IMR-90 (cell line): ENCODE data around the gene ZNF750. TPM values are rescaled to one million over a fixed set of nuclear protein-coding genes. Genes with fewer than 3 reads are reported as not detected.

Source experiments
- ATAC-seq: fragments of 200-7000 bp; cut with Tn5 transposase; 2 replicates; pipeline ENCODE4 v1.9.1; 2020; ENCODE audit warnings: low read depth, mild to moderate bottlenecking, moderate library complexity
- BruUV-seq: library from RNA; stranded (reverse); fragments of 400-500 nt; replicated peaks from 2 replicates; lab custom pipeline; 2021; lab: Mats Ljungman, UMichigan
- CTCF ChIA-PET: fragments of 300-600 bp; formaldehyde crosslinking; extraction: SDS; loops from one replicate; lab custom pipeline; 2021; ENCODE audit warnings: antibody characterized with exemption; lab: Yijun Ruan, JAX
- POLR2A ChIA-PET: fragments of 300-600 bp; sonication (Branson Sonifier 250); formaldehyde crosslinking; loops from one replicate; lab custom pipeline; 2022; ENCODE audit warnings: antibody characterized with exemption; ENCODE audit not compliant: unreplicated experiment; lab: Charles Lee
- DNase-seq: peaks from one replicate; pipeline ENCODE4 v3.0.0; 2013
- H2AFZ ChIP-seq: replicated peaks from 2 replicates; pipeline ENCODE3; 2013; ENCODE audit warnings: low read length, mild to moderate bottlenecking; ENCODE audit not compliant: poor library complexity
- H2AK5ac ChIP-seq: 2 replicates; pipeline ENCODE4 v1.6.1; 2013; ENCODE audit warnings: low read depth, low read length, inconsistent platforms
- H2AK9ac ChIP-seq: replicated peaks from 2 replicates; pipeline ENCODE3; 2013; ENCODE audit warnings: mild to moderate bottlenecking, low read depth, low read length, moderate library complexity; ENCODE audit not compliant: poor library complexity
- H2BK120ac ChIP-seq: 2 replicates; pipeline ENCODE4 v1.6.1; 2013; ENCODE audit warnings: low read depth, low read length, inconsistent platforms
- H2BK15ac ChIP-seq: 3 replicates; pipeline ENCODE4 v1.6.1; 2013; ENCODE audit warnings: low read depth, low read length, inconsistent platforms
- H2BK20ac ChIP-seq: 2 replicates; pipeline ENCODE4 v1.6.1; 2013; ENCODE audit warnings: low read depth, mild to moderate bottlenecking, inconsistent platforms, low read length, moderate library complexity
- H2BK5ac ChIP-seq: 2 replicates; pipeline ENCODE4 v1.6.1; 2013; ENCODE audit warnings: mild to moderate bottlenecking, low read depth, low read length, inconsistent platforms; ENCODE audit not compliant: poor library complexity, severe bottlenecking
- H3K14ac ChIP-seq: replicated peaks from 2 replicates; pipeline ENCODE4 v1.6.1; 2013; ENCODE audit warnings: low read depth, low read length, inconsistent platforms
- H3K18ac ChIP-seq: 2 replicates; pipeline ENCODE4 v1.6.1; 2013; ENCODE audit warnings: low read depth, low read length, control low read depth
- H3K23ac ChIP-seq: 2 replicates; pipeline ENCODE4 v1.6.1; 2013; ENCODE audit warnings: low read depth, low read length, inconsistent platforms
- H3K27ac ChIP-seq: 2 replicates; pipeline ENCODE4 v1.5.1; 2013; ENCODE audit warnings: mild to moderate bottlenecking, control low read depth, low read length; ENCODE audit not compliant: insufficient read depth
- H3K27me3 ChIP-seq: 2 replicates; pipeline ENCODE4 v1.6.1; 2013; ENCODE audit warnings: low read length; ENCODE audit not compliant: control insufficient read depth, insufficient read depth
- H3K36me3 ChIP-seq: 2 replicates; pipeline ENCODE4 v1.6.1; 2013; ENCODE audit warnings: low read length, mixed read lengths; ENCODE audit not compliant: control insufficient read depth, insufficient read depth
- H3K4ac ChIP-seq: 2 replicates; pipeline ENCODE4 v1.6.1; 2013; ENCODE audit warnings: low read depth, low read length, inconsistent platforms
- H3K4me1 ChIP-seq: 2 replicates; pipeline ENCODE4 v1.6.1; 2013; ENCODE audit warnings: low read length, mixed read lengths; ENCODE audit not compliant: control insufficient read depth, insufficient read depth
- H3K4me2 ChIP-seq: 2 replicates; pipeline ENCODE4 v1.6.1; 2013; ENCODE audit warnings: low read depth, mild to moderate bottlenecking, control low read depth, low read length, moderate library complexity
- H3K4me3 ChIP-seq: 2 replicates; pipeline ENCODE4 v1.5.1; 2013; ENCODE audit warnings: low read depth, mild to moderate bottlenecking, control low read depth, low read length, moderate library complexity; ENCODE audit not compliant: insufficient read depth
- H3K56ac ChIP-seq: 2 replicates; pipeline ENCODE4 v1.6.1; 2013; ENCODE audit warnings: low read length, inconsistent platforms; ENCODE audit not compliant: insufficient read depth; ENCODE audit errors: extremely low read depth
- H3K79me1 ChIP-seq, 2 experiments: 2 replicates each; pipeline ENCODE4 v1.6.1; 2013; ENCODE audit warnings: low read length in 2 of 2, inconsistent platforms in 1 of 2, low read depth in 1 of 2
- H3K9ac ChIP-seq: 2 replicates; pipeline ENCODE4 v1.6.1; 2013; ENCODE audit warnings: low read depth, low read length, control low read depth
- H3K9me1 ChIP-seq: 2 replicates; pipeline ENCODE4 v1.6.1; 2013; ENCODE audit warnings: low read length, inconsistent platforms; ENCODE audit not compliant: insufficient read depth
- H3K9me3 ChIP-seq: 2 replicates; pipeline ENCODE4 v1.6.1; 2013; ENCODE audit warnings: low read length; ENCODE audit not compliant: control insufficient read depth, insufficient read depth
- H4K20me1 ChIP-seq: 2 replicates; pipeline ENCODE4 v1.6.1; 2013; ENCODE audit warnings: low read length, inconsistent platforms; ENCODE audit not compliant: insufficient read depth
- H4K5ac ChIP-seq: 2 replicates; pipeline ENCODE4 v1.6.1; 2013; ENCODE audit warnings: mild to moderate bottlenecking, low read depth, low read length, control low read depth
- H4K8ac ChIP-seq, 2 experiments: 2 replicates each; pipeline ENCODE4 v1.6.1; 2013; ENCODE audit warnings: low read depth in 2 of 2, low read length in 2 of 2, control low read depth in 1 of 2, inconsistent platforms in 1 of 2
- H4K91ac ChIP-seq: 2 replicates; pipeline ENCODE4 v1.6.1; 2013; ENCODE audit warnings: low read depth, low read length, inconsistent platforms; ENCODE audit not compliant: insufficient read depth
- BHLHE40 ChIP-seq: fragments of 150-350 bp; IDR thresholded peaks from 2 replicates; pipeline ENCODE4 v1.6.1; 2016; ENCODE audit warnings: mild to moderate bottlenecking, low read depth, low read length
- CEBPB ChIP-seq: IDR thresholded peaks from 2 replicates; pipeline ENCODE4 v1.6.1; 2012; ENCODE audit warnings: low read depth, low read length, improper control_type of control experiment
- CHD1 ChIP-seq: IDR thresholded peaks from 2 replicates; pipeline ENCODE4 v1.6.1; 2012; ENCODE audit warnings: low read depth, low read length, improper control_type of control experiment
- CTCF ChIP-seq: conservative IDR thresholded peaks from 2 replicates; pipeline ENCODE4 v1.5.1; 2012; ENCODE audit warnings: mild to moderate bottlenecking, low read depth, low read length, improper control_type of control experiment
- MAFK ChIP-seq: IDR thresholded peaks from 2 replicates; pipeline ENCODE4 v1.6.1; 2012; ENCODE audit warnings: low read depth, low read length, improper control_type of control experiment
- MAZ ChIP-seq: IDR thresholded peaks from 2 replicates; pipeline ENCODE4 v1.6.1; 2012; ENCODE audit warnings: low read depth, mild to moderate bottlenecking, low read length, improper control_type of control experiment, moderate library complexity, borderline replicate concordance
- MXI1 ChIP-seq: IDR thresholded peaks from 2 replicates; pipeline ENCODE4 v1.6.1; 2012; ENCODE audit warnings: low read depth, mild to moderate bottlenecking, low read length, moderate library complexity, borderline replicate concordance
- NFE2L2 ChIP-seq: fragments of 150-350 bp; IDR thresholded peaks from 2 replicates; pipeline ENCODE4 v1.6.1; 2016; ENCODE audit warnings: low read depth, mild to moderate bottlenecking, low read length
- POLR2A ChIP-seq: IDR thresholded peaks from 2 replicates; pipeline ENCODE4 v1.6.1; 2012; ENCODE audit warnings: mild to moderate bottlenecking, low read depth, low read length
- RAD21 ChIP-seq: IDR thresholded peaks from 2 replicates; pipeline ENCODE4 v1.6.1; 2012; ENCODE audit warnings: low read length, improper control_type of control experiment
- RCOR1 ChIP-seq: IDR thresholded peaks from 2 replicates; pipeline ENCODE4 v1.6.1; 2012; ENCODE audit warnings: mild to moderate bottlenecking, low read length, improper control_type of control experiment; ENCODE audit not compliant: insufficient replicate concordance
- RFX5 ChIP-seq: IDR thresholded peaks from 2 replicates; pipeline ENCODE4 v1.8.0; 2012; ENCODE audit warnings: low read depth, mild to moderate bottlenecking, low read length, moderate library complexity
- SMC3 ChIP-seq: fragments of 150-350 bp; IDR thresholded peaks from 2 replicates; pipeline ENCODE4 v1.6.1; 2016; ENCODE audit warnings: low read depth, mild to moderate bottlenecking, antibody characterized with exemption, low read length, moderate library complexity
- USF2 ChIP-seq: fragments of 150-350 bp; IDR thresholded peaks from 2 replicates; pipeline ENCODE4 v1.6.1; 2017; ENCODE audit warnings: mild to moderate bottlenecking, antibody characterized with exemption, low read length, low read depth
- WGBS, 2 experiments: methylation state at CpG; one replicate each; pipeline versions ENCODE4 v1.1.5 to v1.1.7; 2013; ENCODE audit warnings: missing lambda C conversion rate in 2 of 2; ENCODE audit not compliant: insufficient read length in 1 of 2; ENCODE audit errors: extremely low coverage in 2 of 2; 5-methylcytosine and 5-hydroxymethylcytosine counted together
- dilution Hi-C: fragments of 300-500 bp; cut with HindIII; formaldehyde crosslinking; loops from one replicate; pipeline ENCODE4 v1.14.3; 2018; ENCODE audit warnings: low sequenced_read_pairs; ENCODE audit not compliant: unreplicated experiment
- in situ Hi-C: fragments of 300-500 bp; cut with MboI; formaldehyde crosslinking; loops from 3 replicates; pipeline ENCODE4 v1.14.3; 2019; ENCODE audit warnings: low sequenced_read_pairs, inconsistent platforms, mixed read lengths
- intact Hi-C: fragments of 100-400 bp; cut with micrococcal nuclease; formaldehyde crosslinking; loops from 2 replicates; pipeline ENCODE4 v1.10.0; 2022
- polyA plus RNA-seq, 3 experiments: library from polyadenylated mRNA; depleted of rRNA; stranded (reverse); fragments of >200 nt; gene quantifications; 2 replicates each; pipeline ENCODE4 v1.2.3, GENCODE V29; 2012; ENCODE audit warnings: low replicate concordance in 1 of 3
- total RNA-seq: library from RNA; depleted of rRNA; stranded (reverse); fragments of >200 nt; gene quantifications from 2 replicates; pipeline ENCODE4 v1.2.3, GENCODE V29; 2012
- TF ChIP-seq, protein P1 (sequence below): fragments of 150-350 bp; IDR thresholded peaks from 2 replicates; pipeline ENCODE4 v1.6.1; 2016; ENCODE audit warnings: low read depth, mild to moderate bottlenecking, low read length, moderate library complexity, borderline replicate concordance

Gene ZNF750
- total and polyA plus RNA-seq, 2 of the 4 experiments (the other 2 are of a cell fraction), result not detected

- no peaks in the 10 kb centered on the region for H3K27me3 ChIP-seq
- H3K18ac ChIP-seq, result no peak overlapping the region
- H3K9me1 ChIP-seq, result peaks cover 18% of the 10 kb centered on the region
- no peaks in the 10 kb centered on the region for H3K9me3 ChIP-seq
- no peak overlapping the region for H3K4me2 ChIP-seq
- intact Hi-C loops, result no loop called here
- H3K27ac ChIP-seq, result no peak overlapping the region
- H3K9ac ChIP-seq, result no peak overlapping the region
- peaks cover 4% of the 10 kb centered on the region; the same call in 1 of the 2 replicates for H3K4me1 ChIP-seq
- peaks cover 10 to 28% of the 10 kb centered on the region in 2 experiments; a peak in 3 of 4 replicates for H3K79me1 ChIP-seq
- CTCF ChIA-PET, result no interaction called here
- H3K4me3 ChIP-seq, result no peak overlapping the region
- no peak overlapping the region for H4K91ac ChIP-seq
- H3K4ac ChIP-seq, result no peak overlapping the region
- TF ChIP-seq SMC3 (no peak), MAFK (no peak), BHLHE40 (no peak), POLR2A (no peak), RAD21 (no peak), MAZ (no peak), CEBPB (no peak), CTCF (no peak), CHD1 (no peak), RCOR1 (no peak), RFX5 (no peak), USF2 (no peak), MXI1 (no peak), NFE2L2 (no peak)
- TF ChIP-seq, protein P1, sequence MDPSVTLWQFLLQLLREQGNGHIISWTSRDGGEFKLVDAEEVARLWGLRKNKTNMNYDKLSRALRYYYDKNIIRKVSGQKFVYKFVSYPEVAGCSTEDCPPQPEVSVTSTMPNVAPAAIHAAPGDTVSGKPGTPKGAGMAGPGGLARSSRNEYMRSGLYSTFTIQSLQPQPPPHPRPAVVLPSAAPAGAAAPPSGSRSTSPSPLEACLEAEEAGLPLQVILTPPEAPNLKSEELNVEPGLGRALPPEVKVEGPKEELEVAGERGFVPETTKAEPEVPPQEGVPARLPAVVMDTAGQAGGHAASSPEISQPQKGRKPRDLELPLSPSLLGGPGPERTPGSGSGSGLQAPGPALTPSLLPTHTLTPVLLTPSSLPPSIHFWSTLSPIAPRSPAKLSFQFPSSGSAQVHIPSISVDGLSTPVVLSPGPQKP, result no peak
- H2BK5ac ChIP-seq, result no peak overlapping the region
- dilution Hi-C loops, result no loop called here
- H2BK20ac ChIP-seq, result no peak overlapping the region
- DNase-seq (no peak), ATAC-seq (no peak)
- no peak overlapping the region for H2AK5ac ChIP-seq
- no peak overlapping the region for H2BK15ac ChIP-seq
- H2AK9ac ChIP-seq, result peak overlapping the region; percentile 28
- no peak overlapping the region for H2BK120ac ChIP-seq
- in situ Hi-C loops, result no loop called here
- 92% methylated on average over 14 of the region's 18 CpGs; no CpG with 5 or more reads in 1 of the 2 experiments for WGBS, 2 experiments
- H4K8ac ChIP-seq, result no peak overlapping the region
- POLR2A ChIA-PET, result no interaction called here
- peaks cover 27% of the 10 kb centered on the region for H3K36me3 ChIP-seq
- no peak overlapping the region for H4K5ac ChIP-seq
- no peak overlapping the region for H2AFZ ChIP-seq
- peaks cover 10% of the 10 kb centered on the region for H4K20me1 ChIP-seq
- H3K14ac ChIP-seq, result no peak overlapping the region
- no peak overlapping the region for H3K56ac ChIP-seq
- no peak overlapping the region for H3K23ac ChIP-seq
- no TSS peak for BruUV-seq
Observed at GRCh38 chr17:82831818-82832200, 8.0 kb downstream of the ZNF750 start.
